Measurements from ENCODE around the gene ABCB8.

Gene ABCB8

GRCh38 chr7:151076863-151077704 is 48.8 kb downstream of the ABCB8 start:
- FAIRE-seq: no peak

- FAIRE-seq: no peak
Measured at GRCh38 chr7:151077705-151078232, 49.5 kb downstream of the ABCB8 start.

DNA sequence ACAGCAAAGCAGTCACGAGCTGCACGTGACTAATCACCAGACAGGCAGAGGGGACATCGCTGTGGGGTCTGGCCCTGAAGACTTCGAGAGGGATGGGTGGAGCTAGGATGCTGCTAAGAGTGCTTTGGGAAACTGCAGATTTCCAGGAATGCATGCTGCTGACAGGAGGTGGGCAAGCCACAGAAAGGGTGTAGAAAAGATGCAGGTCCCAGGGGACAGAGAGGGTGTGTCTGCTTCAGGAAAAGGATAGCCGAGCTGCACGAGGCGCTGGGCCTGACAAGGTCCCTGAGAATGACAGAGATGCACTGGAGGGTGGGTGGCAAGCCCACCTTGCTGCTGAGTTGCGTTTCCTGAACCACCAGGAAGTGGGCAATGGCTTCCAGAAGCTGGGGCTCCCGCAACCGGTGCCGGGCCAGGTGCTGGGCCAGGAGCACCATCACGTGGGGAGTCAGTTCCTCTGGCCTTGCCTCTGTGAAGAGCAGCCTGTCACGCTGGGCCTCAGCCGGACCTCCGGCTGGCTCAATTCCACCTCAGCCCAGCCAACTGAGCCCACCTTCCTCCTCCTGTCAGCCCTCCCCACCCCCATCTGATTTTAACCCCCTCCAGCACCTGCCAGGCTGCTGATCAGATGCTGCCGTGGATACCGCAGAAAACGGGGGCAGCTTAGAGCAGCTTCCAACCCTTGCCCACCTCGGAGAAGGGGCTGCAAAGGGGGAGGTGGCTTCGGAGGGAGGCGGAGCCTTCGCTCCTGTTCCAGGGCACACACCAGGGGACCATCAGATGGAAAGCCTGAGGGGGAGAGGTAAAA is 50.2 kb downstream of the ABCB8 start:
- no peak for FAIRE-seq

- no peak for FAIRE-seq
Measured at GRCh38 chr7:151079199-151079910, 51.1 kb downstream of the ABCB8 start.

DNA sequence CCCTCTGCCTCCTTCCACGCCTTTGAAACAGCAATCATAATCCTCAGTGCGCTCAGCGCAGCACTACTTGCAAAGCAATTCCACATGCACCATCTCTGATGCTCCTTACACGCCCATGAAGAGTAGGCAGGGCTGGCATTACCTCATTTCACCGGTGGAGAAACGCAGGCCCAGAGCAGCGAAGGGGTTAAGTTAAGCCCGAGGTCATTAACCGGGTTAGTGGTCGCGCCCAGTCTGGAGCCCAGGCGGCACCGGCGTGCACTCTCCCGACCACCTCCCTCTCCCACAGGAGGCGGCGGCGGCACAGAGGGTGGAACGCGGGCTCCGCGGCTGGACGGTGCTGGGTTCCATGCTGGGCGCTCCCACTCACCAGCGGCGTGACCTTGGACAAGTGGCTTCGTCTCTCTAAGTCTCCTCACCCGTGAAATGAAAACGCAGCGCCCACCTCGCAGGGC is 51.8 kb downstream of the ABCB8 start:
- no peak for FAIRE-seq

GRCh38 chr7:151080522-151081169 is 52.4 kb downstream of the ABCB8 start, which contains the start of gene FASTK:
TSS of gene FASTK (minus strand) at chr7:151080809. CDS start at chr7:151080766, 43 bp downstream.
- FAIRE-seq: no peak

DNA sequence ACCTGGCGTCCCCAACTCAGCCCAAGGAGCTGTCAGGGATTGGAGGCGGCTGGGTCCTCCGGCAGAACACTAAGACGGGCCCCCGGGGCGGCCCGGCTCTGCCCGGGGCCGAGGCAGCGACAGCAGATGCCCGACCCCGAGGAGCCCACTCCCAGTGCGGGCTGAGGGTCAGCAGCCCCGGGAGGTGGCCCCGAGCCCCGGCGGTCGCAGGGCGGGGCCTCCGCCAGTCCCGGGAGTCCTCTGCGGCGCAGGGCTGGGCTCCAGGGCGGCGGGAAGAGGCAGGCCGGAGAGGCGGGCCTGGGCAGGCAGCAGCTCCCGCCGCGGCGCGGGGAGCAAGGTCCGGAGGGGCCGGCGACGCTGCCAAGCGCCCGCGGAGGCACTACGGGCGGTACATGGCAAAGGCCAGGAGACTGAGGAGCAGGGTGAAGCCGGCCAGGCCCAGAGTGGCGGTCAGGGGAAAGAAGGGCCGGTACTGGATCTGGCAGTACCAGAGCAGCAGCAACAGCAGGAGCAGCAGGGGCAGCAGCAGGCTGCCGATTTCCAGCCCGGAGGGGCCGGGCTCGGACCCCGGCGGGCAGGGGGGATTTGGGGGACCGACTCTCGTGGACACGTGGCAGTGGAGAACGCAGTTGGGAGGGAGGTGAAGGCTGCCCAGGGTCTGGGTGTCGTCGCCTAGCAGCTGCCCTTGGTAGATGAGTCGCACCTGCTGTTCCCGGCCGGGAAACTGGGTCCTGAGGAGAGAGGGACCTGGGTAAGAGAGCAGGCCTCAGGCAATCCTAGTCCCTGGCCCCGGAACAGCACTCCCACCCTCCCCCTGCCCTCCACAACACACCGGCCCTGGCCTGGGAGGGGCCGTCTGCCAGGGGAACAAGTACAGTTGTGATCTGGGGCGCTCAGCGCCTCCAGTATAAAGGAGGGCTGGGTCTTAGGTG is 53.2 kb downstream of the ABCB8 start:
- no peak for FAIRE-seq

DNA sequence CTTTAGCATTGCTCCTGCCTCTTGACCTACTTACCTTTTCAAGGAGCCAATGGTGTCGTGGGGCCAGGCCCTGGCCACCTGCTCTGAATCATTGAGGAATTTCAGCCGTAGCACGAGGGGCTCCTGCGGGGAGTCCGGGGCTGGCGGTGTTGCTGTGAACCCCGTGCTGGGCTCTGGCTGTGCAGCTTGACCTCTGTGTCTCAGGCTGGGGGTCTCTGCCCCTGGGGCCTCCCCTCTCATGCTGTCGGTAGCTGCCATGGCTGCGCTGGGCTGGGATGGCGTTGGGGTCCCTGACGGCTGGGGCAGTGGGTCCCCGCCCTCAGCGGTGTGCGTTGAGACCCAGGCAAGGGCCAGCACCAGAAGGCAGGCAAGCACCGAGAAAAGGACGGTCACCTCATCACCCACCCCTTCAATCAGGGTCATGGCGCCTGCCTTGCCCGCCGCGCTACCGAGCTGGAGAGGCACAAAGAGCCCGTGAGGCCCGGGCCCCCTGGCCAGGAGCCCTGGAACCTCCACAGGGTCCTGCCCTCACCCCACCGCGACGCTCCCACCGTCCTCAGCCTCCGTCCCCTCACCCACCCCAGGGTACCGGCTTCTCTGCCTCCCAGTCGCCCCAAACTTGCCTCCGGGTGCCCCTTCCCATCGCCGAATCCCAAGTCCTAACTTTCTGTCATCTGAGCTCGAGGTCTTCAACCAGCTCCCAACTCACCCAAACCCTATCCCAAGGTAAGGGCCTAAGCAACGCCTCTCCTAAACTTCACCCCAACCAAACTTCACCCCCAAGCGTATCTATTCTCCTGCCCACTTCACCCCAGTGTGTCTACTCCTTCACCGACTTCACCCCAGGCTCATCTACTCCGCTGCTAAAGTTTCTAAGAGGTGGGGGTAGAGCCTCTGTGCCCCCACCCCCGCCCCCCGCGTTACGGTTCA is 54.2 kb downstream of the ABCB8 start:
- no peak for FAIRE-seq

- no peak for FAIRE-seq
Measured at GRCh38 chr7:151083071-151083823, 55.0 kb downstream of the ABCB8 start, which contains the start of gene TMUB1. TSS of gene TMUB1 (minus strand) at chr7:151083493. CDS start at chr7:151082563, 930 bp downstream.

GRCh38 chr7:151083824-151084160 is 55.5 kb downstream of the ABCB8 start:
- FAIRE-seq: no peak

- FAIRE-seq: no peak
Measured at GRCh38 chr7:151085329-151085690, 57.1 kb downstream of the ABCB8 start.

GRCh38 chr7:151085691-151086620 is 57.7 kb downstream of the ABCB8 start, which contains the start of gene AGAP3:
TSS of gene AGAP3 (plus strand) at chr7:151086475. CDS start at chr7:151086742, 267 bp downstream.
- FAIRE-seq: peak; percentile 66

- FAIRE-seq: no peak
Measured at GRCh38 chr7:151086802-151087244, 58.6 kb downstream of the ABCB8 start.

- FAIRE-seq: no peak
Measured at GRCh38 chr7:151087245-151088018, 59.2 kb downstream of the ABCB8 start.

GRCh38 chr7:151088019-151088855 is 60.0 kb downstream of the ABCB8 start:
- no peak for FAIRE-seq

All from TTC549 (cell line).